OCI-LY3 (cell line): ENCODE data around the gene PIGL.

Experiments used
- CTCF ChIP-seq: fragments of 200-600, 300-600 bp; sonication (generic); IDR thresholded peaks from 2 replicates; pipeline ENCODE4 v1.5.1; 2014; ENCODE audit warnings: antibody characterized with exemption, low read length, low read depth
- EZH2phosphoT487 ChIP-seq: fragments of 200-600 bp; shearing (Covaris generic); IDR thresholded peaks from 2 replicates; pipeline ENCODE4 v1.6.1; 2018; ENCODE audit warnings: antibody characterized with exemption, mixed run types, low read depth

GRCh38 chr17:16348586-16348985, 131.6 kb downstream of the PIGL start:
- TF ChIP-seq CTCF (no peak), EZH2phosphoT487 (no peak)
